ENCODE results near the gene BICD1. TPM values are rescaled to one million over a fixed set of nuclear protein-coding genes. Genes with fewer than 3 reads are reported as not detected.

BICD1 gene
- total and polyA plus RNA-seq, 8 donors, result 13.6 to 21.2 (median 19.6) TPM

DNA sequence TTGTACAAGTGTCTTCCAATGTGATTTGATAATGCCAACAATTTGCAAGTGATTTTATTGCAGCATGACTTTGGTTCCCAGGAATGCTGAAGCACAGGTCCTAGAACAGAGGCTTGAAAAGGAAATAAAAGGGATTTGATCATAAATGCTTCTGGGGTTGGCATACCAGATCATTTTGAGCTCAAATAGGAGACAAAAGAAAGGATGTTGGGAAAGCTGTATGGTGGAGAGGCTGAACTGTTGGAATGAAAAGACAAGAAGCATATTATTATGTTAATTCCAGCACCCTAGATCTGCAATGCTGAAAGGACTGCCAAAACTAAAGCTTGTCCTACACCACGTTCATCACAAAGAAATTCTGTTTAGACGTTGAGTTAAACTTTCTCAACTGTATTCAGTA lies 143.1 kb downstream of the BICD1 start:
- Histone ChIP-seq H3K9me3 (peaks cover 0 to 4% of the 10 kb centered on the region in 2 donors), H3K27ac (no peak overlapping the region), H3K4me3 (no peak overlapping the region), H3K4me1 (no peaks in the 10 kb centered on the region), H3K27me3 (no peaks in the 10 kb centered on the region), H3K36me3 (no peaks in the 10 kb centered on the region)
- no peak for TF ChIP-seq CTCF (IDR thresholded peaks at IDR 0.05)
- intact Hi-C loops (cut with DNase I), result no loop called here
- ATAC-seq (no peak), DNase-seq (no peak)

- DNase-seq (no peak), ATAC-seq (no peak)
- peaks cover 0 to 4% of the 10 kb centered on the region in 2 donors for H3K9me3 ChIP-seq
- no peaks in the 10 kb centered on the region for H3K4me1 ChIP-seq
- TF ChIP-seq CTCF (IDR thresholded peaks at IDR 0.05), result no peak
- intact Hi-C loops (cut with DNase I), result no loop called here
- H3K36me3 ChIP-seq, result no peaks in the 10 kb centered on the region
- H3K4me3 ChIP-seq, result no peak overlapping the region
- H3K27ac ChIP-seq, result no peak overlapping the region
- no peaks in the 10 kb centered on the region for H3K27me3 ChIP-seq
These were observed 145.8 kb downstream of the BICD1 start for GRCh38 chr12:32252199-32253073.

DNA sequence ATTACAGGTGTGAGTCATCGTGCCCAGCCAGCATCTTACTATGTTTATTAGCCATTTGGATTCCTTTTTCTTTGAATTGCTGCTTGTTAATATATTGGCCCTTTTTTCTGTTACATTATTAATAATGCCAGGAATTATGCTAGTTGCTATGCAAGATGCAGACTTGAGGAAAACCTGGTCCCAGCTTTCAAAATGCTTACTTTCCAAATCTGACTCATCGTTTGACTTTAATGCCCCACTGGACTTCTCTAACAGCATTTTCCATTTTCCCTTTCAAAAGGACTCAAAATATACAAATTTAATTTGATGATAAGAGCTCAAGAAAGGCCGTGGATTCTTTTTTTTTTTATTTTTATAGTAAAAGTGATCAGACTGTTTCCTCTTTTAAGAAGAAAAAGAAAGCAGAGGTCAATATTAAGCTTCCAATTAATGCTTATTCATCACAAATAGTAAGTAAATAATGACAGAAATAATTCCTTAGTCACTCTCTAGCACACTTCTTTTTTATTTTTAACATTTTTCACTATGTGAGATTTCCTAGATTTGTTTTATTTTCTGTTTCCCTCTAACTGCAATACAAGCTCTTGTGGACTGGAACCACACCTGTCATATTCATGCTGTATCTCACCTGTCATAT lies 146.6 kb downstream of the BICD1 start:
- DNase-seq, result no peak
- no peaks in the 10 kb centered on the region for H3K36me3 ChIP-seq
- TF ChIP-seq CTCF (IDR thresholded peaks at IDR 0.05), result no peak
- H3K27ac ChIP-seq, result no peak overlapping the region
- H3K4me1 ChIP-seq, result no peaks in the 10 kb centered on the region
- H3K4me3 ChIP-seq, result no peak overlapping the region
- no peaks in the 10 kb centered on the region for H3K27me3 ChIP-seq
- intact Hi-C loops (cut with DNase I), result no loop called here
- peaks cover 0 to 7% of the 10 kb centered on the region in 2 donors for H3K9me3 ChIP-seq
- ATAC-seq, result no peak

- Histone ChIP-seq H3K36me3 (no peaks in the 10 kb centered on the region), H3K4me1 (no peaks in the 10 kb centered on the region), H3K4me3 (no peak overlapping the region), H3K27me3 (no peaks in the 10 kb centered on the region), H3K27ac (no peak overlapping the region), H3K9me3 (peaks cover 0 to 3% of the 10 kb centered on the region in 2 donors)
- intact Hi-C loops (cut with DNase I), result no loop called here
- ATAC-seq, result no peak
- DNase-seq, result no peak
- no peak for TF ChIP-seq CTCF (IDR thresholded peaks at IDR 0.05)
These were observed 147.8 kb downstream of the BICD1 start for GRCh38 chr12:32254260-32254956.

- no peak for ATAC-seq
- Histone ChIP-seq H3K36me3 (no peaks in the 10 kb centered on the region), H3K27ac (no peak overlapping the region), H3K27me3 (no peaks in the 10 kb centered on the region), H3K9me3 (peaks cover 0 to 3% of the 10 kb centered on the region in 2 donors), H3K4me1 (no peaks in the 10 kb centered on the region), H3K4me3 (no peak overlapping the region)
- TF ChIP-seq CTCF (IDR thresholded peaks at IDR 0.05), result no peak
- intact Hi-C loops (cut with DNase I), result no loop called here
- DNase-seq, result no peak
These were observed 148.9 kb downstream of the BICD1 start for GRCh38 chr12:32255588-32255987.
